Retinal pigment epithelial cell (primary cell): ENCODE results near the gene ARSJ.

Source experiments
- DNase-seq: peaks from one replicate; pipeline ENCODE4 v3.0.0-alpha.2; 2010; ENCODE audit warnings: low read depth
- H3K4me3 ChIP-seq: 2 replicates; pipeline ENCODE4 v1.5.1; 2011; ENCODE audit warnings: mild to moderate bottlenecking, low read length, control low read depth, moderate library complexity
- CTCF ChIP-seq: conservative IDR thresholded peaks from 2 replicates; pipeline ENCODE4 v1.5.1; 2011; ENCODE audit warnings: low read depth, low read length, control low read depth, inconsistent platforms

The ARSJ gene

GRCh38 chr4:113969709-113970334 lies 9.6 kb downstream of the ARSJ start:
- no peak for DNase-seq
- H3K4me3 ChIP-seq: no peak overlapping the region
- no peak for TF ChIP-seq CTCF

DNA sequence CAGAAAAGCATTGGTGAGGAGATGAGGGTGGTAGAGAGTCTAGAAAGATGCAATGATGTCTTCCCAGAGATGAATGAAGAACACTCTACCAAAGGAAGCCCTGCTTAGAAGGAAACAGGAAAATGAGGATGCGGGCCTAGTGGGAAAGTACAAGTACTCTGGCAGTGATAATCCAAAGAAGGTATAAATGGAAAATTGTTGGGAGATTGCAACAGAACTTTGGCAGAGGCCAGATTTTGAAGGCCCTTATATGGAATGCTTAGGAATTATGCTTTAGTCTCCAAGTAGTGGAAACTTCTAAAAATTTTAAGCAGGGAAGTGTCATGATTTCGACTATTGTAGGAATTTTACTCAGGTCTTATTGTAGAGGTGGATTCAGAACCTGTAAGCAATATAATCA lies 11.0 kb downstream of the ARSJ start:
- no peak for DNase-seq
- no peak for TF ChIP-seq CTCF
- H3K4me3 ChIP-seq: no peak overlapping the region

DNA sequence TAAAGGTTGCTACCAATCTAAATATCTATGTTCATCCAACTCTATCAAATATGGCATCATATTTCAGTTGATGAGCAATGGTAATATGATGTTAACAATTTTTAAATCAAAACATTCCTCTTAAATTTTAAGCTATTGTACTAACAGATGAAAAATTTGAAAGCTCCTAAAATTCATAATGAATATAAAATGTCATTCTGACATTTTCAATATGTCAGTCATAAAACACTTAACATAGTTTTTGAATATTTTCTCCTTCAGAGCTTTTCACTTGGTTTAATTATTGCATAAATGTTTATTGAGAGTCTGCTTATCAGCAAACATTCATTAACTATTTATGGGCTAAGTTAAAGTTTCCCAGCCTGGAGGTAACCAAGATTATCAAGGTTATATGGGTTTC lies 11.8 kb downstream of the ARSJ start:
- TF ChIP-seq CTCF: no peak
- DNase-seq: no peak
- no peak overlapping the region for H3K4me3 ChIP-seq

- no peak for TF ChIP-seq CTCF
- DNase-seq: no peak
- H3K4me3 ChIP-seq: no peak overlapping the region
These were observed 16.7 kb downstream of the ARSJ start for GRCh38 chr4:113962719-113963265.

DNA sequence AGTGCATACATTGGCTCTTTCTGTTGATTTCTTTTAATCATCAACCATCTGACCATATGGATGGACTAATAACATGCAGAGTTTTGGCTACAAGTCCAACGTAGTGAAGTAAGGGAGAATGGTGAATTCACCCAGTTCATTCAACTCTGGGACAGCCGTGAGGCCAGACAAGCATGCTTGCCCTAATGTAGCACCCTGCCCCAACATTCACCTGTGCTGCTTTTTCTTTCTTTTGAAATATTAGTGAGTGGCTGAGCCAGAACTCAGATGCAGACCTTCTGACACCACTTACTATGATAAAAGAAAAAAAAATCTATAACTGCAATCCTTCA lies 17.5 kb downstream of the ARSJ start:
- TF ChIP-seq CTCF: no peak
- no peak overlapping the region for H3K4me3 ChIP-seq
- no peak for DNase-seq

GRCh38 chr4:113960684-113961321 lies 18.6 kb downstream of the ARSJ start:
- no peak for TF ChIP-seq CTCF
- DNase-seq: no peak
- no peak overlapping the region for H3K4me3 ChIP-seq

DNA sequence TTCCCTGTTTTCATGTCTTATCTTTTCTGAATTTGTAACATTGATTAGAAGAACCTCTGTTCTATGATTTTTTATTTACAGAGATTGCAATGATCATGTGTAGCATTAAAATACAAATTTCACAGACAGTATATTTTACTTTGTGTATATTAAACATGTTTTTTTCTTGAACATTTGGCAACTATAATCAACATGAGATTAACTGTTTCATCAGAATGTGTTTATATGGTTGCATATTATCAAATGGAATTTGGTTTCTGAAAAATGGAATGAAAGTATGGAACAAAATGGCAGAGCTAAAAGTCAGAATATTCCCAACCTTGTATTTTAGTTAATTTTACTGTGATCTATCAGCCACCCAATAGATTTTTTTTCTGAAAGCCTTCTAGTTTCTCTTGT lies 19.9 kb downstream of the ARSJ start:
- no peak overlapping the region for H3K4me3 ChIP-seq
- TF ChIP-seq CTCF: no peak

More for the DNA sequence above, 19.9 kb downstream of the ARSJ start:
- no peak for DNase-seq
